K562 (cell line): ENCODE data around the gene ARHGDIB.

ENCODE experiments used
- BRD4 ChIP-seq: fragments of 200-600 bp; sonication (generic); IDR thresholded peaks from 2 replicates; pipeline ENCODE4 v1.6.1; 2017; ENCODE audit warnings: inconsistent platforms
- CAMTA2 ChIP-seq: fragments of 250-450 bp; sonication (Bioruptor Pico); conservative IDR thresholded peaks from 2 replicates; pipeline ENCODE4 v1.5.1; 2022
- EZH2 ChIP-seq: IDR thresholded peaks from 2 replicates; pipeline ENCODE4 v1.6.1; 2012; ENCODE audit warnings: low read depth, mild to moderate bottlenecking, inconsistent platforms, low read length, borderline replicate concordance
- GABPA ChIP-seq: fragments of 200-800 bp; sonication (Bioruptor generic); conservative IDR thresholded peaks from 2 replicates; pipeline ENCODE4 v1.6.1; 2016; ENCODE audit warnings: low read depth, missing genetic modification characterization, missing compliant biosample characterization
- KDM1A ChIP-seq, 2 experiments: fragments of 450-650 bp; IDR thresholded peaks; 2 replicates each; pipeline ENCODE4 v1.6.1; 2016; ENCODE audit warnings: mild to moderate bottlenecking in 2 of 2
- MYC ChIP-seq, 2 experiments: fragments of 250-450 bp in 1 of 2; sonication (Bioruptor Pico) in 1 of 2; IDR thresholded peaks; 2 replicates each; pipeline versions ENCODE4 v1.5.1 to v1.6.1; 2012 to 2021; ENCODE audit warnings: low read depth in 2 of 2, borderline replicate concordance in 1 of 2, improper control_type of control experiment in 1 of 2, low read length in 1 of 2, mild to moderate bottlenecking in 1 of 2, moderate library complexity in 1 of 2
- NBN ChIP-seq: fragments of 450-650 bp; IDR thresholded peaks from 2 replicates; pipeline ENCODE4 v1.6.1; 2016; ENCODE audit warnings: low read depth, mild to moderate bottlenecking
- PHF8 ChIP-seq: fragments of 200-600 bp; sonication (generic); IDR thresholded peaks from 2 replicates; pipeline ENCODE4 v1.6.1; 2012; ENCODE audit warnings: mixed run types, mild to moderate bottlenecking, inconsistent platforms, low read length, moderate library complexity, borderline replicate concordance
- PHTF2 ChIP-seq: fragments of 250-450 bp; sonication (Bioruptor Pico); IDR thresholded peaks from 2 replicates; pipeline ENCODE4 v1.5.0; 2021; ENCODE audit warnings: mild to moderate bottlenecking
- TFAM ChIP-seq: fragments of 250-450 bp; sonication (Bioruptor Pico); conservative IDR thresholded peaks from 2 replicates; pipeline ENCODE4 v1.5.0; 2021; ENCODE audit warnings: mild to moderate bottlenecking, moderate library complexity
- TFAP4 ChIP-seq: sonication (generic); formaldehyde crosslinking; IDR thresholded peaks from 2 replicates; pipeline ENCODE4 v1.8.0; 2022; ENCODE audit warnings: missing genetic modification reagents, mild to moderate bottlenecking, moderate library complexity, borderline replicate concordance
- ZHX1 ChIP-seq: fragments of 150-350 bp; conservative IDR thresholded peaks from 2 replicates; pipeline ENCODE4 v1.6.1; 2014; ENCODE audit warnings: low read length
- TF ChIP-seq, protein P1 (sequence below), 3 experiments: IDR thresholded peaks in 2 of 3; conservative IDR thresholded peaks in 1 of 3; 2 replicates each; pipeline ENCODE4 v1.5.1; 2011 to 2012; ENCODE audit warnings: low read length in 3 of 3, mild to moderate bottlenecking in 3 of 3, control low read depth in 2 of 3, improper control_type of control experiment in 1 of 3, inconsistent platforms in 1 of 3, low read depth in 1 of 3, mixed read lengths in 1 of 3, moderate library complexity in 1 of 3; ENCODE audit not compliant: insufficient read depth in 2 of 3
- TF ChIP-seq, protein P2 (sequence below): IDR thresholded peaks from 3 replicates; pipeline ENCODE4 v1.6.1; 2011; ENCODE audit warnings: borderline replicate concordance, mild to moderate bottlenecking, moderate library complexity; ENCODE audit not compliant: insufficient read length; ENCODE audit errors: extremely low read depth

DNA sequence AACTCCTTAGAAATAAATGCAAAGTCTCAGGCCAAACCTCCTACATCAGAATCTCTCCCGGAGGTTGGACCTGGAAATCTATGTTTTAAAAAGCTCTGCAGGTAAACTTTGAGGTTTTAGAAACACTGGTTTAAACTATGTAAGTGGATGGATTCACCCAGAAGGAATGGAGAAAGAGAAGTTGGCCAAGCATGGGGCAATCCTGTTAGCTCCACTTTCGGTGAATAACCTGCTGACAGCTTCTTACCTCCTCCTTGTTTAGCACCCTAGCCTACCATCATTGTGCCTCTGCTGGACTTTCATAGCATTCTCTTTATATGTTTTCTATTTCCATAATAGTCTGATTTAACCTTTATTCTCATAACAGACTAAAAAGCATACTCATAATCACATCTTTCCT lies 3.0 kb upstream of the ARHGDIB start:
- TF ChIP-seq, protein P1, sequence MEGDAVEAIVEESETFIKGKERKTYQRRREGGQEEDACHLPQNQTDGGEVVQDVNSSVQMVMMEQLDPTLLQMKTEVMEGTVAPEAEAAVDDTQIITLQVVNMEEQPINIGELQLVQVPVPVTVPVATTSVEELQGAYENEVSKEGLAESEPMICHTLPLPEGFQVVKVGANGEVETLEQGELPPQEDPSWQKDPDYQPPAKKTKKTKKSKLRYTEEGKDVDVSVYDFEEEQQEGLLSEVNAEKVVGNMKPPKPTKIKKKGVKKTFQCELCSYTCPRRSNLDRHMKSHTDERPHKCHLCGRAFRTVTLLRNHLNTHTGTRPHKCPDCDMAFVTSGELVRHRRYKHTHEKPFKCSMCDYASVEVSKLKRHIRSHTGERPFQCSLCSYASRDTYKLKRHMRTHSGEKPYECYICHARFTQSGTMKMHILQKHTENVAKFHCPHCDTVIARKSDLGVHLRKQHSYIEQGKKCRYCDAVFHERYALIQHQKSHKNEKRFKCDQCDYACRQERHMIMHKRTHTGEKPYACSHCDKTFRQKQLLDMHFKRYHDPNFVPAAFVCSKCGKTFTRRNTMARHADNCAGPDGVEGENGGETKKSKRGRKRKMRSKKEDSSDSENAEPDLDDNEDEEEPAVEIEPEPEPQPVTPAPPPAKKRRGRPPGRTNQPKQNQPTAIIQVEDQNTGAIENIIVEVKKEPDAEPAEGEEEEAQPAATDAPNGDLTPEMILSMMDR (IDR thresholded peaks at IDR 0.05 in 2 of 3, conservative IDR thresholded peaks at IDR 0.05 in 1 of 3; ENCODE audit: insufficient read depth in 2 of 3, low read depth in 1 of 3, low read length in 3 of 3), result no peak
- TF ChIP-seq ZHX1, result no peak
- TF ChIP-seq TFAM (CRISPR knock-in tag), result no peak
- TF ChIP-seq PHF8, result no peak
- no peak for TF ChIP-seq TFAP4
- no peak for TF ChIP-seq GABPA
- TF ChIP-seq BRD4, result no peak
- TF ChIP-seq KDM1A (IDR thresholded peaks at IDR 0.05), result no peak
- TF ChIP-seq, protein P2, sequence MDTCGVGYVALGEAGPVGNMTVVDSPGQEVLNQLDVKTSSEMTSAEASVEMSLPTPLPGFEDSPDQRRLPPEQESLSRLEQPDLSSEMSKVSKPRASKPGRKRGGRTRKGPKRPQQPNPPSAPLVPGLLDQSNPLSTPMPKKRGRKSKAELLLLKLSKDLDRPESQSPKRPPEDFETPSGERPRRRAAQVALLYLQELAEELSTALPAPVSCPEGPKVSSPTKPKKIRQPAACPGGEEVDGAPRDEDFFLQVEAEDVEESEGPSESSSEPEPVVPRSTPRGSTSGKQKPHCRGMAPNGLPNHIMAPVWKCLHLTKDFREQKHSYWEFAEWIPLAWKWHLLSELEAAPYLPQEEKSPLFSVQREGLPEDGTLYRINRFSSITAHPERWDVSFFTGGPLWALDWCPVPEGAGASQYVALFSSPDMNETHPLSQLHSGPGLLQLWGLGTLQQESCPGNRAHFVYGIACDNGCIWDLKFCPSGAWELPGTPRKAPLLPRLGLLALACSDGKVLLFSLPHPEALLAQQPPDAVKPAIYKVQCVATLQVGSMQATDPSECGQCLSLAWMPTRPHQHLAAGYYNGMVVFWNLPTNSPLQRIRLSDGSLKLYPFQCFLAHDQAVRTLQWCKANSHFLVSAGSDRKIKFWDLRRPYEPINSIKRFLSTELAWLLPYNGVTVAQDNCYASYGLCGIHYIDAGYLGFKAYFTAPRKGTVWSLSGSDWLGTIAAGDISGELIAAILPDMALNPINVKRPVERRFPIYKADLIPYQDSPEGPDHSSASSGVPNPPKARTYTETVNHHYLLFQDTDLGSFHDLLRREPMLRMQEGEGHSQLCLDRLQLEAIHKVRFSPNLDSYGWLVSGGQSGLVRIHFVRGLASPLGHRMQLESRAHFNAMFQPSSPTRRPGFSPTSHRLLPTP, result no peak
- no peak for TF ChIP-seq CAMTA2 (CRISPR knock-in tag)
- TF ChIP-seq EZH2, result no peak
- no peak for TF ChIP-seq MYC (IDR thresholded peaks at IDR 0.05; ENCODE audit: low read depth, low read length)
- no peak for TF ChIP-seq MYC (CRISPR knock-in tag; IDR thresholded peaks at IDR 0.05; ENCODE audit: borderline replicate concordance, low read depth)
- TF ChIP-seq NBN, result no peak
- no peak for TF ChIP-seq PHTF2 (CRISPR knock-in tag)
